Liver (tissue), 9 donors: ENCODE results near the gene MAML3. TPM values are rescaled to one million over a fixed set of nuclear protein-coding genes. Genes with fewer than 3 reads are reported as not detected.

Experiments
- DNase-seq: peaks from one replicate; pipeline ENCODE4 v3.0.0-alpha.2; 2017; ENCODE audit warnings: low spot score
- H3K27ac ChIP-seq, 2 donors: one replicate each; pipeline ENCODE4 v1.7.0; 2013; ENCODE audit warnings: inconsistent platforms in 2 of 2, low read length in 2 of 2, control low read depth in 1 of 2, low read depth in 1 of 2, mild to moderate bottlenecking in 1 of 2
- H3K27me3 ChIP-seq, 4 donors: one replicate each; pipeline versions ENCODE4 v1.6.1 to v1.7.0; 2013; ENCODE audit warnings: low read length in 3 of 4, inconsistent platforms in 1 of 4, mild to moderate bottlenecking in 1 of 4, moderate library complexity in 1 of 4; ENCODE audit not compliant: control insufficient read depth in 4 of 4, insufficient read depth in 4 of 4
- H3K36me3 ChIP-seq, 4 donors: one replicate each; pipeline versions ENCODE4 v1.6.1 to v1.7.0; 2013; ENCODE audit warnings: low read length in 3 of 4, mild to moderate bottlenecking in 3 of 4, low read depth in 1 of 4, moderate library complexity in 1 of 4; ENCODE audit not compliant: control insufficient read depth in 4 of 4, insufficient read depth in 3 of 4
- H3K4me1 ChIP-seq, 4 donors: one replicate each; pipeline versions ENCODE4 v1.6.1 to v1.7.0; 2013; ENCODE audit warnings: low read length in 3 of 4, mild to moderate bottlenecking in 3 of 4, moderate library complexity in 1 of 4; ENCODE audit not compliant: control insufficient read depth in 4 of 4, insufficient read depth in 4 of 4
- H3K4me3 ChIP-seq, 3 donors: one replicate each; pipeline versions ENCODE4 v1.6.1 to v1.7.0; 2013; ENCODE audit warnings: low read length in 3 of 3, control low read depth in 1 of 3, low read depth in 1 of 3, mild to moderate bottlenecking in 1 of 3
- H3K9ac ChIP-seq, 2 donors: one replicate each; pipeline ENCODE4 v1.7.0; 2013; ENCODE audit warnings: low read length in 2 of 2, mild to moderate bottlenecking in 2 of 2, moderate library complexity in 2 of 2, control low read depth in 1 of 2, low read depth in 1 of 2
- H3K9me3 ChIP-seq, 4 donors: one replicate each; pipeline versions ENCODE4 v1.6.1 to v1.7.0; 2013; ENCODE audit warnings: low read length in 3 of 4; ENCODE audit not compliant: control insufficient read depth in 4 of 4
- CTCF ChIP-seq: fragments of 150-350 bp; IDR thresholded peaks from 2 replicates; pipeline ENCODE4 v1.5.1; 2017; ENCODE audit warnings: improper control_type of control experiment, low read depth, low read length; ENCODE audit not compliant: missing input control
- EGR1 ChIP-seq, 2 donors: IDR thresholded peaks; 2 replicates each; pipeline ENCODE4 v1.6.1; 2016 to 2018; ENCODE audit warnings: antibody characterized with exemption in 2 of 2, low read depth in 2 of 2
- FOXA1 ChIP-seq: IDR thresholded peaks from 2 replicates; pipeline ENCODE4 v1.6.1; 2016; ENCODE audit warnings: antibody characterized with exemption
- FOXA2 ChIP-seq: IDR thresholded peaks from 2 replicates; pipeline ENCODE4 v1.6.1; 2016; ENCODE audit warnings: antibody characterized with exemption
- GABPA ChIP-seq, 2 donors: IDR thresholded peaks in 1 of 2; conservative IDR thresholded peaks in 1 of 2; 2 replicates each; pipeline ENCODE4 v1.6.1; 2016; ENCODE audit warnings: antibody characterized with exemption in 2 of 2, mild to moderate bottlenecking in 1 of 2, moderate library complexity in 1 of 2
- HNF4A ChIP-seq, 2 donors: conservative IDR thresholded peaks; 2 replicates each; pipeline ENCODE4 v1.6.1; 2016; ENCODE audit warnings: antibody characterized with exemption in 2 of 2, mild to moderate bottlenecking in 2 of 2
- HNF4G ChIP-seq: IDR thresholded peaks from 2 replicates; pipeline ENCODE4 v1.6.1; 2016; ENCODE audit warnings: antibody characterized with exemption
- JUND ChIP-seq, 2 donors: IDR thresholded peaks; 2 replicates each; pipeline ENCODE4 v1.6.1; 2016; ENCODE audit warnings: antibody characterized with exemption in 2 of 2
- NR2F2 ChIP-seq: IDR thresholded peaks from 2 replicates; pipeline ENCODE4 v1.6.1; 2016; ENCODE audit warnings: antibody characterized with exemption
- RAD21 ChIP-seq, 2 donors: IDR thresholded peaks; 2 replicates each; pipeline ENCODE4 v1.6.1; 2016; ENCODE audit warnings: antibody characterized with exemption in 2 of 2, mild to moderate bottlenecking in 2 of 2
- REST ChIP-seq: IDR thresholded peaks from 2 replicates; pipeline ENCODE4 v1.6.1; 2016; ENCODE audit warnings: antibody characterized with exemption, mild to moderate bottlenecking
- RXRA ChIP-seq, 2 donors: IDR thresholded peaks; 2 replicates each; pipeline ENCODE4 v1.6.1; 2017 to 2018; ENCODE audit warnings: antibody characterized with exemption in 2 of 2, mild to moderate bottlenecking in 1 of 2
- SP1 ChIP-seq: IDR thresholded peaks from 2 replicates; pipeline ENCODE4 v1.6.1; 2018; ENCODE audit warnings: antibody characterized with exemption, mild to moderate bottlenecking
- TAF1 ChIP-seq: conservative IDR thresholded peaks from 2 replicates; pipeline ENCODE4 v1.6.1; 2016; ENCODE audit warnings: antibody characterized with exemption, mild to moderate bottlenecking
- YY1 ChIP-seq: IDR thresholded peaks from 2 replicates; pipeline ENCODE4 v1.6.1; 2016; ENCODE audit warnings: antibody characterized with exemption, mild to moderate bottlenecking
- WGBS: extraction: QIAGEN DNeasy Blood & Tissue Kit; methylation state at CpG from one replicate; pipeline ENCODE4 v1.1.7; 2013; 5-methylcytosine and 5-hydroxymethylcytosine counted together
- polyA plus RNA-seq, 2 donors: library from polyadenylated mRNA; stranded (reverse) in 1 of 2; unstranded in 1 of 2; fragments of 200-250 nt in 1 of 2; fragments of >200 nt in 1 of 2; fragmentation: Nextera tagmentation in 1 of 2; extraction: Ambion mirVana in 1 of 2; gene quantifications; one replicate each; pipeline versions ENCODE4 v1.2.1 to v1.2.3, GENCODE V29; 2013 to 2015
- total RNA-seq, 2 donors: library from RNA; depleted of rRNA; stranded (reverse); fragments of >200 nt; gene quantifications; one replicate each; pipeline ENCODE4 v1.2.3, GENCODE V29; 2014
- TF ChIP-seq, protein P1 (sequence below): IDR thresholded peaks from 2 replicates; pipeline ENCODE4 v1.6.1; 2016; ENCODE audit warnings: antibody characterized with exemption
- TF ChIP-seq, protein P2 (sequence below): IDR thresholded peaks from 2 replicates; pipeline ENCODE4 v1.6.1; 2016; ENCODE audit warnings: antibody characterized with exemption
- donor health status: healthy.
- donor health status: healthy.
- donor health status: healthy.
- donor health status: healthy.
- donor health status: healthy.

Gene MAML3
- total and polyA plus RNA-seq, 4 donors: 1.3 to 4.3 (median 2.7) TPM

GRCh38 chr4:140187316-140187695, 33.3 kb upstream of the MAML3 start (continued):
- TF ChIP-seq REST (no peak), FOXA1 (no peak), HNF4A (conservative IDR thresholded peaks at IDR 0.05) (no peak), FOXA2 (no peak), CTCF (no peak), GABPA (IDR thresholded peaks at IDR 0.05 in 1 of 2, conservative IDR thresholded peaks at IDR 0.05 in 1 of 2) (no peak)

DNA sequence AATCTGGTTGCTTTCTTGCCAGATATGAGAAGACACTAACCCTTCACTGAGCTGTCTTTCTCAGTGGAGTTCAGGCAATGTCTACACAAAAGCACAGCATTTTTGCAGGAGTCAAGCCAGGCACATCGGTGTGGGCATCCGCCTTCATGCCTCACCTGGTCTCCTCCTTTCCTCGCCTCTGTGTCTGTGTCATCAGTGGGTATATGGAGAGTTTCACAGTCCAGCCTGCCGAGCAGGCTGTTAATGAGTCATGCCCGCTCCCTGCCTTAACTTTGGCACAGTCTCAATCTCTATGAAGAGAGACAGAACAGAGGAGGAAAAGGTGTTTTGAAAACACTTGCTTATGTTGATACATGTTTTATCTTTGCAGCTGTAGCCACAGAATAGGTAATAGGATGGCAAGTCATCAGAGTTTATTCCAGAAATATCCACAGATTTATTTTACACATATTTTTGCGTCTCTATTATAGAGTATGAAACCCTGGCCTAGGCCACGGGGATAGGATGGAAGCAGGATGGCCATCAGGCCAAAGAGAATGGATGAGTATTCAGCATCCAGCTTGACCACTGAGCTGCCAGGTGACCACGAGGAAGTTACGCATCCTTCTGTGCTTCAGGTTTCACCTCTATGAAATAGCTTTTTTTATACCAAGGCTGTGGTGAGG, 32.8 kb upstream of the MAML3 start:
- Histone ChIP-seq H3K9ac (no peak overlapping the region), H3K4me3 (no peak overlapping the region), H3K9me3 (no peaks in the 10 kb centered on the region), H3K27me3 (no peaks in the 10 kb centered on the region), H3K4me1 (no peaks in the 10 kb centered on the region), H3K36me3 (no peaks in the 10 kb centered on the region), H3K27ac (no peak overlapping the region)
- WGBS: 90% methylated on average over 9 of the region's 9 CpGs
- TF ChIP-seq RXRA (IDR thresholded peaks at IDR 0.05): no peak
- DNase-seq: no peak

DNA sequence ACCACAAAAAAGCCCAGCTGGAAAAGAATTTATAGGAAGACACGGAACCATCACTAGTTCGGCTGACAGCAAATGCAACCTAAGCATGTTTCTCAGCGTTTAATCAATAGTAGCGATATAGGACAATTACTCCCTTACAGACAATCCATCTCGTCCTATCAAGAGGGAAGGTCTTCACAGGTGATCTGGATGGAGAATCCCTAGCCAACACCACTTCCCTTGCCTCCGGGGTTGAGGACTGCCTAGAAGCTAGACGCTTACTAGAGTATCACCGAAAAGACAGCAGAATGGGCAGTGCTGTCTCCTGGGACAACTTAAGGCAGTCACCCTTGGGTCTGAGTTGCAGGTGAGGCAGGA, 32.1 kb upstream of the MAML3 start:
- no peak for DNase-seq
- Histone ChIP-seq H3K9ac (no peak overlapping the region), H3K27me3 (no peaks in the 10 kb centered on the region), H3K9me3 (no peaks in the 10 kb centered on the region), H3K27ac (no peak overlapping the region), H3K4me3 (no peak overlapping the region), H3K36me3 (no peaks in the 10 kb centered on the region), H3K4me1 (no peaks in the 10 kb centered on the region)
- 92% methylated on average over 8 of the region's 8 CpGs for WGBS
- TF ChIP-seq HNF4A (conservative IDR thresholded peaks at IDR 0.05) (no peak), YY1 (no peak), REST (no peak), GABPA (IDR thresholded peaks at IDR 0.05 in 1 of 2, conservative IDR thresholded peaks at IDR 0.05 in 1 of 2) (no peak), RAD21 (IDR thresholded peaks at IDR 0.05) (no peak), CTCF (no peak), TAF1 (no peak), FOXA1 (no peak), JUND (IDR thresholded peaks at IDR 0.05) (no peak), EGR1 (IDR thresholded peaks at IDR 0.05; ENCODE audit: low read depth in 2 of 2) (no peak), SP1 (no peak), HNF4G (no peak), NR2F2 (no peak), FOXA2 (no peak)
- TF ChIP-seq, protein P1, sequence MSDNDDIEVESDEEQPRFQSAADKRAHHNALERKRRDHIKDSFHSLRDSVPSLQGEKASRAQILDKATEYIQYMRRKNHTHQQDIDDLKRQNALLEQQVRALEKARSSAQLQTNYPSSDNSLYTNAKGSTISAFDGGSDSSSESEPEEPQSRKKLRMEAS: no peak
- TF ChIP-seq, protein P2, sequence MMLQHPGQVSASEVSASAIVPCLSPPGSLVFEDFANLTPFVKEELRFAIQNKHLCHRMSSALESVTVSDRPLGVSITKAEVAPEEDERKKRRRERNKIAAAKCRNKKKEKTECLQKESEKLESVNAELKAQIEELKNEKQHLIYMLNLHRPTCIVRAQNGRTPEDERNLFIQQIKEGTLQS: no peak
